ENCODE results near the gene CALD1. TPM values are rescaled to one million over a fixed set of nuclear protein-coding genes. Genes with fewer than 3 reads are reported as not detected.

CALD1 gene
- total RNA-seq, 1 experiment from 2014 or later, result 107 TPM

DNA sequence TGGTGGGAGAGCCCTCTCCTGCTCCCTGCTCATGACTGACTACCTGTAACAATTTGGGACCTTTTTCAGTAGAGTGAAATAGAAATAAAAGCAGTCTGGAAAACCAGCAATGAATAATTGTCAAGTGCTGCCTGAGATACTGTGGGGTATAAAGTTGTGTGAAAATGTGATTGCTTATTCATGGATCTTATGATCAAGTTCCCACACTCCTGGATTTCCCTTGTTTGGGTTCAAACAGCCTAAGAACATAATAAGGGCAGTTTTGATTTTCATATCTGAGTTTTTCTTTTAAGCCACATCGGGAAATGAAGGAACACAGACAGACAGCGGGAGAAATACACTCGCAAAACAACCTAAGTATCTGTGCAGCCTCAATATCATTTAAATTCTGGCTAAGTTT is 52.9 kb downstream of the CALD1 start:
- Histone ChIP-seq H4K8ac (replicated peaks; ENCODE audit: insufficient read length, low read depth, low read length) (no peak overlapping the region), H4K5ac (ENCODE audit: insufficient read length, low read depth, low read length) (no peak overlapping the region), H3K4me1 (ENCODE audit: insufficient read depth, low read length) (no peaks in the 10 kb centered on the region), H2BK12ac (ENCODE audit: insufficient read length, low read depth, low read length) (no peak overlapping the region), H2AK5ac (ENCODE audit: insufficient read length, low read length) (no peak overlapping the region), H3K79me2 (ENCODE audit: insufficient read depth, low read length) (no peaks in the 10 kb centered on the region; the same call in 1 of the 2 replicates), H2BK120ac (ENCODE audit: low read depth, low read length, poor library complexity, severe bottlenecking) (no peak overlapping the region), H3K23ac (ENCODE audit: insufficient read length, low read depth, low read length) (no peak overlapping the region), H3K27ac (ENCODE audit: insufficient read length, low read depth, low read length) (no peak overlapping the region), H3K4ac (ENCODE audit: low read depth, low read length) (no peak overlapping the region), H2BK5ac (ENCODE audit: insufficient read length, low read length) (no peak overlapping the region), H3K23me2 (ENCODE audit: insufficient read length, low read depth, low read length, poor library complexity, severe bottlenecking) (no peaks in the 10 kb centered on the region), H3K56ac (ENCODE audit: insufficient read length, low read depth, low read length) (no peak overlapping the region), H3K9ac (ENCODE audit: extremely low read depth, insufficient read length, low read length) (no peak overlapping the region), H3K79me1 (ENCODE audit: insufficient read depth, low read depth, low read length, poor library complexity, severe bottlenecking) (no peaks in the 10 kb centered on the region), H2BK15ac (ENCODE audit: low read depth, low read length) (no peak overlapping the region), H4K20me1 (ENCODE audit: control insufficient read depth, insufficient read depth, insufficient read length) (no peaks in the 10 kb centered on the region), H3K14ac (ENCODE audit: insufficient read depth, low read length) (no peak overlapping the region), H3K18ac (ENCODE audit: insufficient read length, low read depth, low read length) (no peak overlapping the region), H3K4me2 (ENCODE audit: insufficient read depth, insufficient read length, low read length) (no peak overlapping the region), H2BK20ac (ENCODE audit: low read depth, low read length, poor library complexity, severe bottlenecking) (no peak overlapping the region), H2AFZ (ENCODE audit: low read length) (no peak overlapping the region), H3K27me3 (ENCODE audit: insufficient read depth, low read length) (no peaks in the 10 kb centered on the region), H4K91ac (ENCODE audit: insufficient read length, low read depth, low read length) (no peak overlapping the region), H3K9me3 (ENCODE audit: control insufficient read depth, low read depth, low read length) (no peaks in the 10 kb centered on the region), H3T11ph (ENCODE audit: low read length) (no peak overlapping the region)
- no peaks in the 10 kb centered on the region for H3K4me1 Mint-ChIP-seq
- no peaks in the 10 kb centered on the region for H3K36me3 Mint-ChIP-seq (ENCODE audit: insufficient read depth in 1 of 3, low read depth in 3 of 3)
- H3K27ac Mint-ChIP-seq, result no peak overlapping the region; a peak in 1 of 7 replicates
- no CpG with 5 or more reads among the region's 3 CpGs for WGBS (ENCODE audit: extremely low coverage, insufficient read length, low lambda C conversion rate)
- no peaks in the 10 kb centered on the region for H3K27me3 Mint-ChIP-seq (ENCODE audit: low read depth)
- H3K9me3 Mint-ChIP-seq, result no peaks in the 10 kb centered on the region
- TF ChIP-seq CTCF (conservative IDR thresholded peaks at IDR 0.05), result no peak
- H3K4me3 Mint-ChIP-seq, result no peak overlapping the region
- DNase-seq, result no peak

All from H9 (cell line).